Small intestine (tissue), 7 donors: ENCODE data around the gene TIAM1. TPM values are rescaled to one million over a fixed set of nuclear protein-coding genes. Genes with fewer than 3 reads are reported as not detected.

Experiments
- DNase-seq, 2 donors: peaks; one replicate each; pipeline versions ENCODE4 v3.0.0 to v3.0.0-alpha.2; 2013
- FAIRE-seq: peaks from 2 replicates; lab custom pipeline; 2012; peaks lifted over from hg19 to GRCh38; lab: Jason Lieb, UNC
- H3K27ac ChIP-seq, 3 donors: one replicate each; pipeline ENCODE4 v1.5.1; 2013; ENCODE audit warnings: low read length in 2 of 3, mild to moderate bottlenecking in 2 of 3, control low read depth in 1 of 3, inconsistent platforms in 1 of 3, low read depth in 1 of 3, moderate library complexity in 1 of 3
- H3K27me3 ChIP-seq, 3 donors: one replicate each; pipeline ENCODE4 v1.6.1; 2013; ENCODE audit warnings: low read length in 3 of 3, inconsistent platforms in 1 of 3; ENCODE audit not compliant: control insufficient read depth in 3 of 3, insufficient read depth in 3 of 3
- H3K36me3 ChIP-seq, 3 donors: one replicate each; pipeline ENCODE4 v1.6.1; 2013; ENCODE audit warnings: low read length in 3 of 3, inconsistent platforms in 1 of 3, low read depth in 1 of 3, mild to moderate bottlenecking in 1 of 3, moderate library complexity in 1 of 3; ENCODE audit not compliant: control insufficient read depth in 3 of 3, insufficient read depth in 2 of 3
- H3K4me1 ChIP-seq, 3 donors: one replicate each; pipeline ENCODE4 v1.6.1; 2013; ENCODE audit warnings: low read length in 2 of 3, inconsistent platforms in 1 of 3, low read depth in 1 of 3, mild to moderate bottlenecking in 1 of 3, moderate library complexity in 1 of 3; ENCODE audit not compliant: control insufficient read depth in 3 of 3, insufficient read depth in 2 of 3
- H3K4me3 ChIP-seq, 3 donors: one replicate each; pipeline ENCODE4 v1.5.1; 2013; ENCODE audit warnings: low read length in 3 of 3, control low read depth in 1 of 3, inconsistent platforms in 1 of 3, low read depth in 1 of 3, mild to moderate bottlenecking in 1 of 3, moderate library complexity in 1 of 3
- H3K9me3 ChIP-seq, 2 donors: one replicate each; pipeline ENCODE4 v1.6.1; 2013; ENCODE audit warnings: low read depth in 1 of 2, low read length in 1 of 2; ENCODE audit not compliant: control insufficient read depth in 2 of 2, insufficient read depth in 1 of 2
- WGBS, 3 donors: extraction: QIAGEN DNeasy Blood & Tissue Kit; methylation state at CpG; one replicate each; pipeline ENCODE4 v1.1.7; 2013; 5-methylcytosine and 5-hydroxymethylcytosine counted together
- polyA plus RNA-seq, 4 donors: library from polyadenylated mRNA; stranded (reverse) in 3 of 4; unstranded in 1 of 4; fragments of 200-250 nt in 3 of 4; fragments of 120-200 nt in 1 of 4; gene quantifications; one replicate each; pipeline versions ENCODE4 v1.2.1 to v1.2.3, GENCODE V29; 2013
- donor health status: healthy with polysubstance abuse.
- donor health status: control.
- donor health status: control.
- donor health status: Bipolar disorder and iron deficiency.
- donor health status: healthy.

Gene TIAM1
- polyA plus RNA-seq, 4 donors = 0.45 to 4.1 (median 2.4) TPM

GRCh38 chr21:31140025-31140424 is 204.0 kb downstream of the TIAM1 start:
- Histone ChIP-seq H3K36me3 (no peaks in the 10 kb centered on the region), H3K27ac (no peak overlapping the region), H3K4me1 (no peaks in the 10 kb centered on the region), H3K4me3 (no peak overlapping the region), H3K27me3 (no peaks in the 10 kb centered on the region), H3K9me3 (no peaks in the 10 kb centered on the region)
- FAIRE-seq = no peak
- WGBS, 3 donors = 40 to 56% (median 48%) methylated on average over 1 of the region's 1 CpG
- no peak for DNase-seq

GRCh38 chr21:31137960-31138359 is 206.1 kb downstream of the TIAM1 start:
- Histone ChIP-seq H3K4me1 (no peaks in the 10 kb centered on the region), H3K27me3 (no peaks in the 10 kb centered on the region), H3K27ac (no peak overlapping the region), H3K9me3 (no peaks in the 10 kb centered on the region), H3K36me3 (no peaks in the 10 kb centered on the region), H3K4me3 (no peak overlapping the region)
- DNase-seq = no peak
- WGBS, 3 donors = 64 to 84% (median 72%) methylated on average over 1 of the region's 1 CpG
- FAIRE-seq = no peak

GRCh38 chr21:31136891-31137290 is 207.2 kb downstream of the TIAM1 start:
- DNase-seq = no peak
- Histone ChIP-seq H3K27ac (no peak overlapping the region), H3K36me3 (no peaks in the 10 kb centered on the region), H3K4me1 (no peaks in the 10 kb centered on the region), H3K27me3 (no peaks in the 10 kb centered on the region), H3K9me3 (no peaks in the 10 kb centered on the region), H3K4me3 (no peak overlapping the region)
- no peak for FAIRE-seq
- 57 to 84% (median 71%) methylated on average over 12 of the region's 12 CpGs for WGBS, 3 donors

- Histone ChIP-seq H3K27me3 (no peaks in the 10 kb centered on the region), H3K27ac (no peak overlapping the region), H3K9me3 (no peaks in the 10 kb centered on the region), H3K4me3 (no peak overlapping the region), H3K36me3 (no peaks in the 10 kb centered on the region), H3K4me1 (no peaks in the 10 kb centered on the region)
- WGBS, 3 donors = 71 to 79% (median 79%) methylated on average over 12 of the region's 12 CpGs
- DNase-seq (no peak), FAIRE-seq (no peak)
These were observed 208.4 kb downstream of the TIAM1 start for GRCh38 chr21:31135531-31136184.

- H3K36me3 ChIP-seq = no peaks in the 10 kb centered on the region
- WGBS, 3 donors = 81 to 88% (median 86%) methylated on average over 7 of the region's 7 CpGs
- no peak overlapping the region for H3K4me3 ChIP-seq
- no peaks in the 10 kb centered on the region for H3K4me1 ChIP-seq
- no peaks in the 10 kb centered on the region for H3K27me3 ChIP-seq
- H3K9me3 ChIP-seq = no peaks in the 10 kb centered on the region
- H3K27ac ChIP-seq = no peak overlapping the region
- DNase-seq (no peak), FAIRE-seq (no peak)
These were observed 210.7 kb downstream of the TIAM1 start for GRCh38 chr21:31133243-31133830.

- no peaks in the 10 kb centered on the region for H3K4me1 ChIP-seq
- H3K27ac ChIP-seq = no peak overlapping the region
- DNase-seq = peak in 1 of 2 donors; percentile 3
- no peaks in the 10 kb centered on the region for H3K27me3 ChIP-seq
- no peak for FAIRE-seq
- no peaks in the 10 kb centered on the region for H3K36me3 ChIP-seq
- no peaks in the 10 kb centered on the region for H3K9me3 ChIP-seq
- 59 to 73% (median 65%) methylated on average over 11 of the region's 11 CpGs for WGBS, 3 donors
- no peak overlapping the region for H3K4me3 ChIP-seq
These were observed 211.4 kb downstream of the TIAM1 start for GRCh38 chr21:31132574-31133242.

GRCh38 chr21:31130821-31131220 is 213.2 kb downstream of the TIAM1 start:
- no peaks in the 10 kb centered on the region for H3K27me3 ChIP-seq
- WGBS, 3 donors = 60 to 78% (median 66%) methylated on average over 2 of the region's 2 CpGs
- H3K36me3 ChIP-seq = no peaks in the 10 kb centered on the region
- no peak overlapping the region for H3K27ac ChIP-seq
- DNase-seq (no peak), FAIRE-seq (no peak)
- no peak overlapping the region for H3K4me3 ChIP-seq
- H3K9me3 ChIP-seq = peaks cover 0 to 2% of the 10 kb centered on the region in 2 donors
- no peaks in the 10 kb centered on the region for H3K4me1 ChIP-seq

- no peak for DNase-seq
- no peak overlapping the region for H3K27ac ChIP-seq
- FAIRE-seq = no peak
- H3K36me3 ChIP-seq = no peaks in the 10 kb centered on the region
- peaks cover 0 to 2% of the 10 kb centered on the region in 2 donors for H3K9me3 ChIP-seq
- no peaks in the 10 kb centered on the region for H3K4me1 ChIP-seq
- H3K4me3 ChIP-seq = no peak overlapping the region
- 67 to 79% (median 70%) methylated on average over 5 of the region's 5 CpGs for WGBS, 3 donors
- H3K27me3 ChIP-seq = no peaks in the 10 kb centered on the region
These were observed 215.8 kb downstream of the TIAM1 start for GRCh38 chr21:31128234-31128633.
